GM23338 (cell line): ENCODE data around the gene TMUB1. TPM values are rescaled to one million over a fixed set of nuclear protein-coding genes. Genes with fewer than 3 reads are reported as not detected.

Experiments
- ATAC-seq: fragments of 200-7000 bp; cut with Tn5 transposase; 3 replicates; pipeline ENCODE4 v1.9.1; 2020
- DNase-seq: peaks from one replicate; pipeline ENCODE4 v3.0.0-alpha.2; 2015; ENCODE audit warnings: low spot score
- H2AFZ ChIP-seq: fragments of 200-600 bp; sonication (generic); 2 replicates; pipeline ENCODE4 v1.8.0; 2016; ENCODE audit warnings: antibody characterized with exemption, mild to moderate bottlenecking, moderate library complexity
- H3F3A ChIP-seq: fragments of 200-600 bp; sonication (generic); replicated peaks from 2 replicates; pipeline ENCODE4 v1.8.0; 2017; ENCODE audit warnings: antibody characterized with exemption, mixed run types, low read depth
- H3K27ac ChIP-seq: fragments of 200-600 bp; sonication (generic); 2 replicates; pipeline ENCODE4 v1.6.1; 2016; ENCODE audit warnings: low read depth
- H3K27me3 ChIP-seq: fragments of 200-600 bp; sonication (generic); 2 replicates; pipeline ENCODE4 v1.8.0; 2016; ENCODE audit warnings: mild to moderate bottlenecking, mixed run types, moderate library complexity; ENCODE audit not compliant: insufficient read depth
- H3K36me3 ChIP-seq: fragments of 200-600 bp; sonication (generic); 2 replicates; pipeline ENCODE4 v1.8.0; 2016; ENCODE audit warnings: mild to moderate bottlenecking; ENCODE audit not compliant: insufficient read depth
- H3K4me1 ChIP-seq: fragments of 200-600 bp; sonication (generic); 2 replicates; pipeline ENCODE4 v1.8.0; 2016; ENCODE audit warnings: mild to moderate bottlenecking, moderate library complexity; ENCODE audit not compliant: insufficient read depth
- H3K4me2 ChIP-seq: fragments of 200-600 bp; sonication (generic); 2 replicates; pipeline ENCODE4 v1.7.1; 2017; ENCODE audit warnings: mixed run types
- H3K4me3 ChIP-seq: fragments of 200-600 bp; sonication (generic); 2 replicates; pipeline ENCODE4 v1.6.1; 2016; ENCODE audit warnings: mixed run types
- H3K79me2 ChIP-seq: fragments of 200-600 bp; sonication (generic); replicated peaks from 2 replicates; pipeline ENCODE4 v1.8.0; 2017; ENCODE audit warnings: mild to moderate bottlenecking; ENCODE audit not compliant: insufficient read depth
- H3K9me2 ChIP-seq: fragments of 200-600 bp; sonication (generic); 2 replicates; pipeline ENCODE4 v1.8.0; 2017; ENCODE audit not compliant: insufficient read depth
- H4K20me1 ChIP-seq: fragments of 200-600 bp; sonication (generic); replicated peaks from 2 replicates; pipeline ENCODE4 v1.8.0; 2017; ENCODE audit warnings: mild to moderate bottlenecking; ENCODE audit not compliant: insufficient read depth
- H3K27ac Mint-ChIP-seq: 2 replicates; pipeline ENCODE4 v1.8.0; 2020; ENCODE audit warnings: inconsistent platforms, mild to moderate bottlenecking, moderate library complexity, mixed read lengths
- H3K27me3 Mint-ChIP-seq: 3 replicates; pipeline ENCODE4 v1.8.0; 2022; ENCODE audit warnings: low read depth, mild to moderate bottlenecking, moderate library complexity, mixed read lengths, inconsistent platforms; ENCODE audit not compliant: insufficient read depth, poor library complexity
- H3K36me3 Mint-ChIP-seq: 3 replicates; pipeline ENCODE4 v1.8.0; 2021; ENCODE audit warnings: low read depth, mild to moderate bottlenecking, inconsistent platforms, moderate library complexity, mixed read lengths
- H3K4me1 Mint-ChIP-seq: 3 replicates; pipeline ENCODE4 v1.8.0; 2020; ENCODE audit warnings: mild to moderate bottlenecking, inconsistent platforms, mixed read lengths
- H3K4me3 Mint-ChIP-seq: 3 replicates; pipeline ENCODE4 v1.8.0; 2021; ENCODE audit warnings: moderate library complexity, mild to moderate bottlenecking, inconsistent platforms, mixed read lengths
- H3K9me3 Mint-ChIP-seq: 3 replicates; pipeline ENCODE4 v1.8.0; 2020; ENCODE audit warnings: moderate library complexity, mild to moderate bottlenecking, inconsistent platforms, mixed read lengths
- CTCF ChIP-seq, 2 experiments: fragments of 200-600 bp in 1 of 2; sonication (generic) in 1 of 2; conservative IDR thresholded peaks; 2 replicates each; pipeline versions ENCODE4 v1.5.1 to v1.6.1; 2016 to 2017; ENCODE audit warnings: antibody characterized with exemption in 2 of 2, low read depth in 2 of 2, mild to moderate bottlenecking in 2 of 2, moderate library complexity in 1 of 2
- EZH2 ChIP-seq: fragments of 200-600 bp; sonication (generic); IDR thresholded peaks from one replicate; pipeline ENCODE4 v1.8.0; 2017; ENCODE audit warnings: antibody characterized with exemption, mild to moderate bottlenecking, low read depth; ENCODE audit not compliant: unreplicated experiment
- EZH2phosphoT487 ChIP-seq: fragments of 200-600 bp; sonication (generic); IDR thresholded peaks from one replicate; pipeline ENCODE4 v1.8.1; 2018; ENCODE audit warnings: antibody characterized with exemption; ENCODE audit not compliant: unreplicated experiment
- POLR2AphosphoS5 ChIP-seq: IDR thresholded peaks from 2 replicates; pipeline ENCODE4 v1.6.1; 2016; ENCODE audit warnings: antibody characterized with exemption, low read depth
- REST ChIP-seq: IDR thresholded peaks from one replicate; pipeline ENCODE4 v1.6.1; 2018; ENCODE audit warnings: antibody characterized with exemption; ENCODE audit not compliant: unreplicated experiment
- STAT1 ChIP-seq: IDR thresholded peaks from one replicate; pipeline ENCODE4 v1.6.1; 2016; ENCODE audit warnings: antibody characterized with exemption; ENCODE audit not compliant: unreplicated experiment
- ZNF114 ChIP-seq: fragments of 250-450 bp; sonication (Bioruptor Pico); IDR thresholded peaks from 2 replicates; pipeline ENCODE4 v1.5.0; 2020; ENCODE audit warnings: mild to moderate bottlenecking, moderate library complexity
- ZNF331 ChIP-seq: fragments of 250-450 bp; sonication (Bioruptor Pico); IDR thresholded peaks from 2 replicates; pipeline ENCODE4 v1.5.0; 2020; ENCODE audit warnings: low read depth, mild to moderate bottlenecking, moderate library complexity
- ZNF462 ChIP-seq: fragments of 250-450 bp; sonication (Bioruptor Pico); IDR thresholded peaks from 2 replicates; pipeline ENCODE4 v1.5.0; 2020; ENCODE audit warnings: mild to moderate bottlenecking, moderate library complexity
- polyA plus RNA-seq: library from polyadenylated mRNA; unstranded; fragments of >200 nt; fragmentation: Nextera tagmentation; extraction: Ambion mirVana; gene quantifications from 2 replicates; pipeline ENCODE4 v1.2.1, GENCODE V29; 2016
- total RNA-seq: library from RNA; depleted of rRNA; stranded (reverse); fragments of >200 nt; shearing (Covaris generic); gene quantifications from 2 replicates; pipeline ENCODE4 v1.2.3, GENCODE V29; 2014
- TF ChIP-seq, protein P1 (sequence below): IDR thresholded peaks from 2 replicates; pipeline ENCODE4 v1.6.1; 2016; ENCODE audit warnings: antibody characterized with exemption

TMUB1 gene
- total and polyA plus RNA-seq, 2 experiments from 2014 or later, result 47.6 to 61.1 TPM

GRCh38 chr7:151094675-151095074, 11.4 kb upstream of the TMUB1 start:
- H3K27me3 ChIP-seq, result peaks cover 5% of the 10 kb centered on the region
- H3K4me3 ChIP-seq, result no peak overlapping the region
- TF ChIP-seq STAT1 (no peak), ZNF462 (CRISPR knock-in tag) (no peak), EZH2phosphoT487 (no peak), ZNF114 (CRISPR knock-in tag) (no peak), CTCF (conservative IDR thresholded peaks at IDR 0.05; ENCODE audit: low read depth in 2 of 2) (no peak), ZNF331 (no peak), REST (no peak), POLR2AphosphoS5 (no peak), EZH2 (no peak)
- TF ChIP-seq, protein P1, sequence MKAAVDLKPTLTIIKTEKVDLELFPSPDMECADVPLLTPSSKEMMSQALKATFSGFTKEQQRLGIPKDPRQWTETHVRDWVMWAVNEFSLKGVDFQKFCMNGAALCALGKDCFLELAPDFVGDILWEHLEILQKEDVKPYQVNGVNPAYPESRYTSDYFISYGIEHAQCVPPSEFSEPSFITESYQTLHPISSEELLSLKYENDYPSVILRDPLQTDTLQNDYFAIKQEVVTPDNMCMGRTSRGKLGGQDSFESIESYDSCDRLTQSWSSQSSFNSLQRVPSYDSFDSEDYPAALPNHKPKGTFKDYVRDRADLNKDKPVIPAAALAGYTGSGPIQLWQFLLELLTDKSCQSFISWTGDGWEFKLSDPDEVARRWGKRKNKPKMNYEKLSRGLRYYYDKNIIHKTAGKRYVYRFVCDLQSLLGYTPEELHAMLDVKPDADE, result no peak
- H3K27me3 Mint-ChIP-seq, result peaks cover 13% of the 10 kb centered on the region
- peaks cover 5% of the 10 kb centered on the region for H3K4me1 ChIP-seq
- H2AFZ ChIP-seq, result no peak overlapping the region
- H3K4me1 Mint-ChIP-seq, result peaks cover 24% of the 10 kb centered on the region
- H3K36me3 Mint-ChIP-seq, result peaks cover 18% of the 10 kb centered on the region
- peaks cover 58% of the 10 kb centered on the region for H4K20me1 ChIP-seq
- H3F3A ChIP-seq, result 0 out of 2 replicates have a peak, but pooled peaks cover 2% of the 10 kb centered on the region
- no peak overlapping the region for H3K4me2 ChIP-seq
- ATAC-seq, result no peak
- DNase-seq, result no peak
- no peaks in the 10 kb centered on the region for H3K36me3 ChIP-seq
- H3K79me2 ChIP-seq, result peaks cover 99% of the 10 kb centered on the region
- H3K9me3 Mint-ChIP-seq, result no peaks in the 10 kb centered on the region; the same call in 2 of the 3 replicates
- no peak overlapping the region for H3K27ac Mint-ChIP-seq
- no peak overlapping the region for H3K27ac ChIP-seq
- no peaks in the 10 kb centered on the region for H3K9me2 ChIP-seq
- no peak overlapping the region for H3K4me3 Mint-ChIP-seq
